A673 (cell line): ENCODE data around the gene NEDD4. TPM values are rescaled to one million over a fixed set of nuclear protein-coding genes. Genes with fewer than 3 reads are reported as not detected.

Experiments
- BruUV-seq: library from RNA; stranded (reverse); fragments of 400-500 nt; replicated peaks from 2 replicates; lab custom pipeline; 2021; lab: Mats Ljungman, UMichigan
- CTCF ChIA-PET: fragments of 300-600 bp; sonication (Branson Sonifier 250); formaldehyde crosslinking; loops from one replicate; lab custom pipeline; 2022; ENCODE audit warnings: antibody characterized with exemption; lab: Charles Lee
- POLR2A ChIA-PET: fragments of 300-600 bp; sonication (Branson Sonifier 250); formaldehyde crosslinking; loops from one replicate; lab custom pipeline; 2022; ENCODE audit warnings: antibody characterized with exemption; ENCODE audit not compliant: low non-redundant PET; lab: Charles Lee
- DNase-seq: peaks from one replicate; pipeline ENCODE4 v3.0.0-alpha.2; 2015; ENCODE audit warnings: low spot score
- H3K27ac ChIP-seq: fragments of 200-600 bp; sonication (generic); 2 replicates; pipeline ENCODE4 v1.5.1; 2016; ENCODE audit warnings: mixed run types, low read depth, mild to moderate bottlenecking, mixed read lengths, antibody characterized with exemption, low read length; ENCODE audit not compliant: poor library complexity, severe bottlenecking
- H3K27me3 ChIP-seq: fragments of 200-600 bp; sonication (generic); replicated peaks from 2 replicates; pipeline ENCODE4 v1.6.1; 2017; ENCODE audit warnings: mixed run types, low read depth, mild to moderate bottlenecking, mixed read lengths, antibody characterized with exemption, low read length; ENCODE audit not compliant: insufficient read depth, poor library complexity
- H3K36me3 ChIP-seq: fragments of 200-600 bp; sonication (generic); 2 replicates; pipeline ENCODE4 v1.6.1; 2016; ENCODE audit warnings: mixed run types, mild to moderate bottlenecking, mixed read lengths, antibody characterized with exemption, low read length; ENCODE audit not compliant: insufficient read depth, poor library complexity, severe bottlenecking
- H3K4me1 ChIP-seq: fragments of 200-600 bp; sonication (generic); 2 replicates; pipeline ENCODE4 v1.6.1; 2017; ENCODE audit warnings: mixed run types, mild to moderate bottlenecking, mixed read lengths, antibody characterized with exemption, low read length; ENCODE audit not compliant: insufficient read depth, poor library complexity, severe bottlenecking
- H3K4me3 ChIP-seq: fragments of 200-600 bp; sonication (generic); 2 replicates; pipeline ENCODE4 v1.5.1; 2016; ENCODE audit warnings: low read depth, mixed run types, mild to moderate bottlenecking, mixed read lengths, low read length; ENCODE audit not compliant: poor library complexity, severe bottlenecking
- H3K9me3 ChIP-seq: fragments of 200-600 bp; sonication (generic); 2 replicates; pipeline ENCODE4 v1.6.1; 2016; ENCODE audit warnings: mixed run types, low read depth, mild to moderate bottlenecking, mixed read lengths, antibody characterized with exemption, low read length; ENCODE audit not compliant: poor library complexity, severe bottlenecking
- EZH2 ChIP-seq: fragments of 200-600 bp; sonication (generic); IDR thresholded peaks from 2 replicates; pipeline ENCODE4 v1.6.1; 2017; ENCODE audit warnings: borderline replicate concordance, low read depth, mild to moderate bottlenecking, mixed read lengths, antibody characterized with exemption, low read length; ENCODE audit not compliant: poor library complexity, severe bottlenecking
- intact Hi-C: fragments of 100-400 bp; cut with micrococcal nuclease; formaldehyde crosslinking; loops from one replicate; pipeline ENCODE4 v1.10.0; 2022; ENCODE audit not compliant: unreplicated experiment
- total RNA-seq: library from RNA; stranded (reverse); gene quantifications from 2 replicates; pipeline ENCODE4 v1.2.3, GENCODE V29; 2021
- TF ChIP-seq, protein P1 (sequence below): fragments of 300-800, 200-600 bp; sonication (generic); conservative IDR thresholded peaks from 2 replicates; pipeline ENCODE4 v1.5.1; 2017; ENCODE audit warnings: low read depth, mild to moderate bottlenecking, antibody characterized with exemption, low read length, moderate library complexity, mixed read lengths

Gene NEDD4
- total RNA-seq, 1 experiment from 2014 or later: 23.1 TPM

DNA sequence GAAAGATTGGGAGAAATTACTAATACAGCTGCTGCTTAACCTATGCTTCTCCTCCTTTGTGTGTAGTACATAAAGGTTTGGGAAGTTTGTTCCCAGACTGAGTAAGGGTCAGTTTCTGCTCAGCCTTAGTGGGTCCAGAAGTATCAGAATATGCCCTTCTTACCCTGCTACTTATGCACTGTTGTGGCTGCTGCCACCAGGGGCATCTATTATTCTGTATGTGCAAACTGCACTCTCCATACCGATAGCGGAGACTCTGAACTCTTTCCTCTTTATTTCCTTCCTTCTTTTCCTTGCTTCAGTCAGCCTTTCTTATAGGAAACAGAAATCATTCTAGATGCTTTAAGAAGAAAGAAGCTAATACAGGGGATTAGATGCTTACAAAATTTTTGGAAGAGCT is 4.0 kb downstream of the NEDD4 start:
- H3K27ac ChIP-seq: no peak overlapping the region
- peaks cover 16% of the 10 kb centered on the region for H3K4me1 ChIP-seq
- no peaks in the 10 kb centered on the region for H3K9me3 ChIP-seq
- CTCF ChIA-PET: no interaction called here
- H3K4me3 ChIP-seq: no peak overlapping the region
- POLR2A ChIA-PET: no interaction called here
- H3K36me3 ChIP-seq: no peaks in the 10 kb centered on the region
- TF ChIP-seq EZH2: no peak
- TF ChIP-seq, protein P1, sequence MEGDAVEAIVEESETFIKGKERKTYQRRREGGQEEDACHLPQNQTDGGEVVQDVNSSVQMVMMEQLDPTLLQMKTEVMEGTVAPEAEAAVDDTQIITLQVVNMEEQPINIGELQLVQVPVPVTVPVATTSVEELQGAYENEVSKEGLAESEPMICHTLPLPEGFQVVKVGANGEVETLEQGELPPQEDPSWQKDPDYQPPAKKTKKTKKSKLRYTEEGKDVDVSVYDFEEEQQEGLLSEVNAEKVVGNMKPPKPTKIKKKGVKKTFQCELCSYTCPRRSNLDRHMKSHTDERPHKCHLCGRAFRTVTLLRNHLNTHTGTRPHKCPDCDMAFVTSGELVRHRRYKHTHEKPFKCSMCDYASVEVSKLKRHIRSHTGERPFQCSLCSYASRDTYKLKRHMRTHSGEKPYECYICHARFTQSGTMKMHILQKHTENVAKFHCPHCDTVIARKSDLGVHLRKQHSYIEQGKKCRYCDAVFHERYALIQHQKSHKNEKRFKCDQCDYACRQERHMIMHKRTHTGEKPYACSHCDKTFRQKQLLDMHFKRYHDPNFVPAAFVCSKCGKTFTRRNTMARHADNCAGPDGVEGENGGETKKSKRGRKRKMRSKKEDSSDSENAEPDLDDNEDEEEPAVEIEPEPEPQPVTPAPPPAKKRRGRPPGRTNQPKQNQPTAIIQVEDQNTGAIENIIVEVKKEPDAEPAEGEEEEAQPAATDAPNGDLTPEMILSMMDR: 0 out of 2 replicates have a peak, but pooled peaks have one; percentile 25
- intact Hi-C loops: no loop called here
- BruUV-seq: no TSS peak
- H3K27me3 ChIP-seq: no peaks in the 10 kb centered on the region
- no peak for DNase-seq

DNA sequence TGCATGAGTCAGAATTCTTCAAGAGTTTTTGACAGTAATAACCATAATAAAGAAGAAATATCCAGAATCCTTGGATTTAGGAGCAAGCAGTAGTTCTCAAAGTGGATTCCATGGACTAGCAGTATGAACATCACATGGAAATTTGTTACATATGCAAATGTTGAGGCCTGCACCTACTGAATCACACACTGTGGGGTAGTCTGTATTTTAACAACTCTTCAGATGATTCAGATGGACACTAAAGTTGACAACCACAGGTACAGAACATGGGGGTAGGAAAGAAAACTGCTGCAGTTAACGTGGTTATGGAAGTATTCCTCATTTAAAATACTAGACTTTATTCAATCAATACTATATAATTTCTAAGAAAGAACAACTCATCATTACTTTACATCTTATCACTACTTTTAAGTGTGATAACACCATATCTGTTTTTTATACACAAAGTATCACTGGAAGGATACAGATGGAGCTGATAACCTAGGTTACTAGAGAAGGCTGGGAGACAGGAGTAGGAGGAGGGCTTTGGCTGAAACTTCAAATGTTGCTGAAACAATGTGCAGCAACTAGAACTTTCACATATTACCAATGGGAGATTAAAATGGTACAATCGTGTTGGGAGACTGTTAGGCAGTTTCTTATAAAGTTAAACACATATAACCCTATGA is 11.7 kb downstream of the NEDD4 start:
- no peaks in the 10 kb centered on the region for H3K27me3 ChIP-seq
- H3K27ac ChIP-seq: no peak overlapping the region
- no peaks in the 10 kb centered on the region for H3K9me3 ChIP-seq
- no TSS peak for BruUV-seq
- ChIA-PET CTCF (no interaction called here), POLR2A (no interaction called here)
- no peaks in the 10 kb centered on the region for H3K4me1 ChIP-seq
- intact Hi-C loops: no loop called here
- no peak overlapping the region for H3K4me3 ChIP-seq
- no peaks in the 10 kb centered on the region for H3K36me3 ChIP-seq
- no peak for TF ChIP-seq EZH2
- TF ChIP-seq, protein P1: no peak
- no peak for DNase-seq

DNA sequence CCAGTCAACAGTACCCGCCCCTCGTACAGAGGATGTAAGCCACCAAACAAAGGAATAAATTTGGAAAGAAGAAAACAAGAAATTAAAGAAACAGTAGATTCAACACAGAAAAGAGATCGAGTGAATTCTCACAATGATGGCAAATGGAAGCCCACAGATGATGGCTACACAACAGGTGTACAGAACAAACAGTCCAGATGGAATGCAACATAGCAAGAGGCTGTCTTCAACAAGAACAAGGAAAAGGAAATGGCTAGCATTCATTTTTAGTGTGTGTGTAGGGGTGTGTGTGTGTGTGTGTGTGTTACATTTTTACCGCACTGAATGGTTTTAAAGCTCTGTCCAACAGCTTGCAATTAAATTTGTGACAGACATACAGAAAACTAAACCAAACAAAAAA is 12.9 kb downstream of the NEDD4 start:
- no peak for DNase-seq
- intact Hi-C loops: no loop called here
- Histone ChIP-seq H3K27ac (no peak overlapping the region), H3K9me3 (no peaks in the 10 kb centered on the region), H3K4me1 (no peaks in the 10 kb centered on the region), H3K36me3 (no peaks in the 10 kb centered on the region), H3K27me3 (no peaks in the 10 kb centered on the region), H3K4me3 (no peak overlapping the region)
- CTCF ChIA-PET: no interaction called here
- POLR2A ChIA-PET: interaction anchor here (0.6 to 0.7 kb wide), 2 partner anchors 9 to 454 kb away, joined by 3 to 11 read pairs; no protein-coding TSS in a partner anchor
- TF ChIP-seq, protein P1: no peak
- TF ChIP-seq EZH2: no peak
- BruUV-seq: no TSS peak
